B cell (primary cell): ENCODE data around the gene ZNRD2. TPM values are rescaled to one million over a fixed set of nuclear protein-coding genes. Genes with fewer than 3 reads are reported as not detected.
A peak's percentile ranks its signal among the peaks of the same experiment; 100 is the strongest.

ENCODE experiments used
- ATAC-seq: fragments of 200-7000 bp; cut with Tn5 transposase; one replicate; pipeline ENCODE4 v1.10.0; 2021; ENCODE audit warnings: low read depth, mild to moderate bottlenecking, moderate number of reproducible peaks, moderate library complexity
- CTCF ChIA-PET: fragments of 350-600 bp; sonication (Branson Sonifier 250); formaldehyde crosslinking; loops from one replicate; lab custom pipeline; 2021; ENCODE audit warnings: antibody characterized with exemption, inconsistent platforms; lab: Charles Lee
- POLR2A ChIA-PET: fragments of 350-600 bp; sonication (Branson Sonifier 250); formaldehyde crosslinking; loops from one replicate; lab custom pipeline; 2021; ENCODE audit warnings: antibody characterized with exemption; lab: Charles Lee
- DNase-seq: peaks from one replicate; pipeline ENCODE4 v3.0.0; 2013
- H2AFZ ChIP-seq: 2 replicates; pipeline ENCODE4 v1.6.1; 2012; ENCODE audit warnings: mild to moderate bottlenecking, low read depth, low read length; ENCODE audit not compliant: insufficient read depth, poor library complexity, severe bottlenecking
- H3K27ac ChIP-seq, 2 donors: 1 replicate in 1 of 2; 2 replicates in 1 of 2; pipeline ENCODE4 v1.5.1; 2012 to 2013; ENCODE audit warnings: low read length in 2 of 2, mild to moderate bottlenecking in 2 of 2, moderate library complexity in 1 of 2
- H3K27me3 ChIP-seq, 4 experiments: fragments of 200-600 bp in 1 of 4; sonication (generic) in 1 of 4; replicated peaks in 1 of 4; 1 replicate in 2 of 4; 2 replicates in 2 of 4; pipeline versions ENCODE4 v1.6.1 to v1.7.0; 2013 to 2016; ENCODE audit warnings: low read length in 3 of 4, mild to moderate bottlenecking in 2 of 4, mixed read lengths in 1 of 4, moderate library complexity in 1 of 4; ENCODE audit not compliant: insufficient read depth in 4 of 4, control insufficient read depth in 3 of 4; ENCODE audit errors: control extremely low read depth in 1 of 4
- H3K36me3 ChIP-seq, 2 experiments: replicated peaks in 1 of 2; 1 replicate in 1 of 2; 2 replicates in 1 of 2; pipeline versions ENCODE4 v1.6.1 to v1.7.1; 2013; ENCODE audit warnings: low read length in 1 of 2; ENCODE audit not compliant: insufficient read depth in 2 of 2, control insufficient read depth in 1 of 2; ENCODE audit errors: control extremely low read depth in 1 of 2, extremely low read depth in 1 of 2
- H3K4me1 ChIP-seq, 2 donors: fragments of 200-600 bp in 1 of 2; sonication (generic) in 1 of 2; 1 replicate in 1 of 2; 2 replicates in 1 of 2; pipeline versions ENCODE4 v1.5.1 to v1.6.1; 2013 to 2017; ENCODE audit warnings: low read length in 2 of 2; ENCODE audit not compliant: control insufficient read depth in 2 of 2, insufficient read depth in 2 of 2
- H3K4me2 ChIP-seq: replicated peaks from 2 replicates; pipeline ENCODE3; 2012; ENCODE audit warnings: mild to moderate bottlenecking, low read depth, low read length; ENCODE audit not compliant: poor library complexity, severe bottlenecking
- H3K4me3 ChIP-seq, 5 experiments: fragments of 200-600 bp in 1 of 5; sonication (generic) in 1 of 5; 1 replicate in 3 of 5; 2 replicates in 2 of 5; pipeline versions ENCODE4 v1.5.1 to v1.7.0; 2011 to 2016; ENCODE audit warnings: low read length in 4 of 5, mild to moderate bottlenecking in 4 of 5, low read depth in 2 of 5, control low read depth in 1 of 5, moderate library complexity in 1 of 5; ENCODE audit not compliant: insufficient read depth in 1 of 5; ENCODE audit errors: control extremely low read depth in 1 of 5, extremely low read depth in 1 of 5
- H3K79me2 ChIP-seq: fragments of 200-600 bp; sonication (generic); one replicate; pipeline ENCODE4 v1.6.0; 2016; ENCODE audit warnings: low read length; ENCODE audit not compliant: control insufficient read depth, insufficient read depth
- H3K9ac ChIP-seq: fragments of 200-600 bp; sonication (generic); 2 replicates; pipeline ENCODE4 v1.6.1; 2017; ENCODE audit warnings: mild to moderate bottlenecking, low read length, moderate library complexity
- H3K9me3 ChIP-seq, 3 donors: one replicate each; pipeline versions ENCODE4 v1.6.1 to v1.7.1; 2013; ENCODE audit warnings: low read length in 2 of 3; ENCODE audit not compliant: control insufficient read depth in 2 of 3, insufficient read depth in 1 of 3; ENCODE audit errors: control extremely low read depth in 1 of 3
- H4K20me1 ChIP-seq: 2 replicates; pipeline ENCODE4 v1.6.0; 2012; ENCODE audit warnings: mild to moderate bottlenecking, low read length; ENCODE audit not compliant: insufficient read depth, control insufficient read depth, poor library complexity, severe bottlenecking
- H3K27ac Mint-ChIP-seq: one replicate; pipeline ENCODE4 v1.8.0; 2021; ENCODE audit warnings: mixed read lengths
- H3K27me3 Mint-ChIP-seq: one replicate; pipeline ENCODE4 v1.8.0; 2021; ENCODE audit warnings: mixed read lengths
- H3K4me1 Mint-ChIP-seq: one replicate; pipeline ENCODE4 v1.8.0; 2021; ENCODE audit warnings: mixed read lengths
- H3K4me3 Mint-ChIP-seq: one replicate; pipeline ENCODE4 v1.8.0; 2021; ENCODE audit warnings: mixed read lengths
- H3K9me3 Mint-ChIP-seq: one replicate; pipeline ENCODE4 v1.8.0; 2022; ENCODE audit warnings: mixed read lengths; ENCODE audit not compliant: insufficient read depth
- CTCF ChIP-seq: fragments of 200-600 bp; IDR thresholded peaks from one replicate; pipeline ENCODE4 v1.8.0; 2022; ENCODE audit warnings: antibody characterized with exemption, mild to moderate bottlenecking
- EZH2 ChIP-seq: IDR thresholded peaks from 2 replicates; pipeline ENCODE4 v1.6.1; 2012; ENCODE audit warnings: borderline replicate concordance, low read depth, mild to moderate bottlenecking, moderate library complexity, low read length; ENCODE audit not compliant: insufficient read depth, poor library complexity, severe bottlenecking
- WGBS: methylation state at CpG from one replicate; pipeline ENCODE4 v1.1.5; 2013; ENCODE audit warnings: missing lambda C conversion rate; ENCODE audit not compliant: insufficient coverage; 5-methylcytosine and 5-hydroxymethylcytosine counted together
- intact Hi-C: fragments of 100-400 bp; cut with micrococcal nuclease; formaldehyde crosslinking; loops from one replicate; pipeline ENCODE4 v1.10.0; 2022
- polyA plus RNA-seq: library from polyadenylated mRNA; depleted of rRNA; stranded (reverse); fragments of >200 nt; gene quantifications from 2 replicates; pipeline ENCODE4 v1.2.3, GENCODE V29; 2012
- total RNA-seq, 2 donors: library from RNA; stranded (reverse); fragments of 120-200 nt in 1 of 2; gene quantifications; 1 replicate in 1 of 2; 2 replicates in 1 of 2; pipeline versions ENCODE4 v1.2.3 to v1.2.4, GENCODE V29; 2013 to 2022

The ZNRD2 gene
- total and polyA plus RNA-seq, 2 donors (not counting 1 experiment from before 2014, with no cell fraction given), result 22.1 to 112 TPM

- 97% methylated on average over 46 of the region's 46 CpGs for whole genome bisulfite sequencing
- no peak overlapping the region for H3K9ac ChIP-seq
- no peaks in the 10 kb centered on the region for H3K9me3 ChIP-seq
- H3K27ac ChIP-seq, result no peak overlapping the region
- H3K4me2 ChIP-seq, result no peak overlapping the region
- TF ChIP-seq EZH2, result no peak
- no peak for TF ChIP-seq CTCF
- H3K4me3 ChIP-seq, result no peak overlapping the region
- Mint-ChIP-seq H3K4me1 (peaks cover 36% of the 10 kb centered on the region), H3K9me3 (no peaks in the 10 kb centered on the region), H3K27me3 (no peaks in the 10 kb centered on the region), H3K4me3 (no peak overlapping the region), H3K27ac (no peak overlapping the region)
- peaks cover 3 to 51% of the 10 kb centered on the region in 2 experiments for H3K36me3 ChIP-seq
- H3K27me3 ChIP-seq, result no peaks in the 10 kb centered on the region
- no peak overlapping the region for H2AFZ ChIP-seq
- no peak for DNase-seq
- CTCF ChIA-PET, result no interaction called here
- POLR2A ChIA-PET, result interaction anchor here (1.1 kb wide), 1 partner anchor 163 kb away, joined by 3 read pairs; no protein-coding TSS in a partner anchor
- H4K20me1 ChIP-seq, result peaks cover 14% of the 10 kb centered on the region
- no peak for ATAC-seq
- peaks cover 27 to 38% of the 10 kb centered on the region in 2 donors for H3K4me1 ChIP-seq
- intact Hi-C loops, result no loop called here
- H3K79me2 ChIP-seq, result no peaks in the 10 kb centered on the region
Measured at GRCh38 chr11:65584723-65585171, 14.5 kb downstream of the ZNRD2 start.

DNA sequence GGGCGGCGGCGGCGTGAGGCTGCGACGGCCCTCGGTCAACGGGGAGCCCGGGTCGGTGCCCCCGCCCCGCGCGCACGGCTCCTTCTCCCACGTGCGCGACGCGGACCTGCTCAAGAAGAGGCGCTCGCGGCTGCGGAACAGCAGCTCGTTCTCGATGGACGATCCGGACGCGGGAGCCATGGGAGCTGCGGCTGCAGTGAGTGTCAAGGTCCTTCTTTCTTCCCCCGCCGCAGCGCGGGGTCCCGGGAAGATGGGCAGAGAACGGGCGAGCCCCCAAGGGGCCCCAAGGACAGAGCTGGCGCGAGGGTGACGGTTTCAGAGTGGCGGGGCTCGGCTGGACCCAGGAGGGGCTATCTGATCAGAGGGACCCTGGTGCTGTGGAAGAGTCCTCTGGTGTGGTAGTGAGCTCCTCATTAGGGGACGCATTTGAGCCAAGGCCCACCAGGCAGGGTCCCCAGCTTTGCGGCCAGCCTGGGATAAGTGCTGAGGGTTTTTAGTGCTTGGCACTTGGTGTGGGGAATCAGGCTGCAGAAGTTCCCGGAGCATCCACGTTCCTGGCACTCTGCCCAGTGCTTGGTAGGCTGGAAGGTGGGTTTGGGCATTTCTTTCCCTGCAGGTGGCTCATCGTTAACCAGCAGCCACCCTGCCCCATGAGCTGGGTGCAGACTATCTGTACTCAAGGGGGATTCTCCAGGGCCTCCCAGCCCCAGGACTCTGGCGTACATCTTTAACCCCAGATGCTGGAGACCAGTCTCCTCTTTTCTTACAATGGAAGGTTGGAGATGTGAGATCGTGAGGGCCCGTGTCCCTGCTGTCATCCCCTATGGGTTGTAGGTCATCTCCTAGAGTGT is 15.3 kb downstream of the ZNRD2 start:
- Mint-ChIP-seq H3K27ac (peak overlapping the region; percentile 93), H3K4me3 (no peak overlapping the region), H3K4me1 (peaks cover 40% of the 10 kb centered on the region), H3K9me3 (no peaks in the 10 kb centered on the region), H3K27me3 (no peaks in the 10 kb centered on the region)
- Histone ChIP-seq H3K4me1 (peaks cover 27 to 41% of the 10 kb centered on the region in 2 donors), H3K9ac (no peak overlapping the region), H2AFZ (no peak overlapping the region), H3K4me2 (no peak overlapping the region), H4K20me1 (peaks cover 14% of the 10 kb centered on the region), H3K4me3 (no peak overlapping the region), H3K79me2 (no peaks in the 10 kb centered on the region), H3K27me3 (no peaks in the 10 kb centered on the region), H3K27ac (no peak overlapping the region), H3K36me3 (peaks cover 1 to 51% of the 10 kb centered on the region in 2 experiments), H3K9me3 (no peaks in the 10 kb centered on the region)
- POLR2A ChIA-PET, result interaction anchor here (0.6 to 4.9 kb wide), 5 partner anchors 9 to 1842 kb away, joined by 3 to 45 read pairs (median 4); partner anchors contain the start of gene EHBP1L1
- TF ChIP-seq CTCF (no peak), EZH2 (no peak)
- DNase-seq, result no peak
- no peak for ATAC-seq
- 97% methylated on average over 41 of the region's 51 CpGs for WGBS
- intact Hi-C loops, result no loop called here
- CTCF ChIA-PET, result interaction anchor here (0.5 to 9.7 kb wide), 4 partner anchors 8 to 219 kb away, joined by 3 to 144 read pairs (median 50); partner anchors contain the start of gene EHBP1L1
